Osteocyte (in vitro differentiated cells): ENCODE results near the gene ANKAR. TPM values are rescaled to one million over a fixed set of nuclear protein-coding genes. Genes with fewer than 3 reads are reported as not detected.

Experiments used
- DNase-seq: peaks from one replicate; pipeline ENCODE4 v3.0.0; 2021; ENCODE audit warnings: mixed read lengths; ENCODE audit not compliant: unreplicated experiment; ENCODE audit errors: extremely low spot score
- H3K27ac Mint-ChIP-seq: one replicate; pipeline ENCODE4 v1.8.0; 2021; ENCODE audit warnings: mild to moderate bottlenecking, mixed read lengths; ENCODE audit not compliant: unreplicated experiment
- H3K27me3 Mint-ChIP-seq: one replicate; pipeline ENCODE4 v1.8.0; 2021; ENCODE audit warnings: mixed read lengths; ENCODE audit not compliant: unreplicated experiment
- H3K36me3 Mint-ChIP-seq: one replicate; pipeline ENCODE4 v1.8.0; 2021; ENCODE audit warnings: mixed read lengths; ENCODE audit not compliant: unreplicated experiment
- H3K4me1 Mint-ChIP-seq: one replicate; pipeline ENCODE4 v1.8.0; 2021; ENCODE audit warnings: mixed read lengths; ENCODE audit not compliant: unreplicated experiment
- H3K4me3 Mint-ChIP-seq: one replicate; pipeline ENCODE4 v1.8.0; 2021; ENCODE audit warnings: mild to moderate bottlenecking, moderate library complexity, mixed read lengths; ENCODE audit not compliant: unreplicated experiment
- H3K9me3 Mint-ChIP-seq: one replicate; pipeline ENCODE4 v1.8.0; 2021; ENCODE audit warnings: mixed read lengths; ENCODE audit not compliant: unreplicated experiment
- total RNA-seq: library from RNA; stranded (reverse); gene quantifications from 2 replicates; pipeline ENCODE4 v1.2.1, GENCODE V29; 2021
- TF ChIP-seq, protein P1 (sequence below): fragments of 200-600 bp; sonication (generic); IDR thresholded peaks from 2 replicates; pipeline ENCODE4 v1.5.0; 2021; ENCODE audit warnings: antibody characterized with exemption, mild to moderate bottlenecking, moderate library complexity

The ANKAR gene
- total RNA-seq, 1 donor from 2014 or later, result 5.7 TPM

DNA sequence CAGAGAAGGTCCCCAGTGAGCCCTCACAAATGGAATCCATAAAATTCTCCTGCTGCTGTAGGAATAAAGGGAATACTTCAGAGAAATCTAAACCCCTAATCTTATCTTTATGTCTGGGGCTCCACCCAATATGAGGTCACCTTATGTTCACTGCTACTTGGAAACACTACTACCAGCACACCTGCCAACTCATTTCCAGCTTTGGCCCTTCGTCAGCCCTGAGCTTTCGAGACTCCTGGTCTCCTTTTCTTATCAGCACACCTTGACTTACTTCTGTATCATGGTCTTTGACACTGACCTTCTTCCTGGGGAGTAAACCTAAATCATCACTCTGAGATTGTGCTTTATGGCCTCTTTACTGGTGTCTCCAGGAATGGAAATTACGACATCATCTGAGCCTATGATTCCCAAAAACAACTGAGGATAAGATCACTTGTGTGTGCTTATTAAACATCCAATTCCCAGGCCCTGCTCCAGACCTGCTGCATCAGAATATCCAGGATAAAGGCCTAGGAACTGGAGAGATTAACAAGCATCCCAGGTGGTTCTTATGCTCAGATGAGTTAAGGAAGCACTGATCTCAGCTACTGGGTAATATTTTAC lies 35.4 kb upstream of the ANKAR start:
- TF ChIP-seq, protein P1, sequence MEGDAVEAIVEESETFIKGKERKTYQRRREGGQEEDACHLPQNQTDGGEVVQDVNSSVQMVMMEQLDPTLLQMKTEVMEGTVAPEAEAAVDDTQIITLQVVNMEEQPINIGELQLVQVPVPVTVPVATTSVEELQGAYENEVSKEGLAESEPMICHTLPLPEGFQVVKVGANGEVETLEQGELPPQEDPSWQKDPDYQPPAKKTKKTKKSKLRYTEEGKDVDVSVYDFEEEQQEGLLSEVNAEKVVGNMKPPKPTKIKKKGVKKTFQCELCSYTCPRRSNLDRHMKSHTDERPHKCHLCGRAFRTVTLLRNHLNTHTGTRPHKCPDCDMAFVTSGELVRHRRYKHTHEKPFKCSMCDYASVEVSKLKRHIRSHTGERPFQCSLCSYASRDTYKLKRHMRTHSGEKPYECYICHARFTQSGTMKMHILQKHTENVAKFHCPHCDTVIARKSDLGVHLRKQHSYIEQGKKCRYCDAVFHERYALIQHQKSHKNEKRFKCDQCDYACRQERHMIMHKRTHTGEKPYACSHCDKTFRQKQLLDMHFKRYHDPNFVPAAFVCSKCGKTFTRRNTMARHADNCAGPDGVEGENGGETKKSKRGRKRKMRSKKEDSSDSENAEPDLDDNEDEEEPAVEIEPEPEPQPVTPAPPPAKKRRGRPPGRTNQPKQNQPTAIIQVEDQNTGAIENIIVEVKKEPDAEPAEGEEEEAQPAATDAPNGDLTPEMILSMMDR, result no peak
- no peaks in the 10 kb centered on the region for H3K27me3 Mint-ChIP-seq
- DNase-seq, result no peak
- no peak overlapping the region for H3K4me3 Mint-ChIP-seq
- H3K4me1 Mint-ChIP-seq, result no peaks in the 10 kb centered on the region
- H3K27ac Mint-ChIP-seq, result no peak overlapping the region
- H3K9me3 Mint-ChIP-seq, result no peaks in the 10 kb centered on the region
- H3K36me3 Mint-ChIP-seq, result no peaks in the 10 kb centered on the region

DNA sequence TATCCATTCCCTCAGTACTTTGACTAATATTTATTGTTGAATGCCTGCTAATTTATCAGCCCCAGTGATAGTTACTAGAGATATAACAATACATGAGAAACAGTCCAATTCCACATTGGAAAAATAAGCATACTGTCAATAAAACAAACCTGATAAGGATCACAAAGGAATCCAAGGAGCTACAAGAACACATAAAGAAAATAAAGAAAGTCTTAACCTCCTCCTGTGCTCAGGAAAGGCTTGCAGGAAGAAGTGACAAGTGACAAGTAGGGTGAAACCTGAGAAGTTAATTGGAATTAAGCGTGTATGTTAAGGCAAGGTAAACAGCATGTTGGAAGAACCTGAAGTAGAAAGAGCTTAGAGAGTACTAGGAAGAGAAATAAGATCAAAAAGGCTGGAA lies 33.5 kb upstream of the ANKAR start:
- TF ChIP-seq, protein P1, result no peak
- Mint-ChIP-seq H3K36me3 (no peaks in the 10 kb centered on the region), H3K4me3 (no peak overlapping the region), H3K4me1 (no peaks in the 10 kb centered on the region), H3K9me3 (no peaks in the 10 kb centered on the region), H3K27ac (no peak overlapping the region), H3K27me3 (peaks cover 2% of the 10 kb centered on the region)
- no peak for DNase-seq

DNA sequence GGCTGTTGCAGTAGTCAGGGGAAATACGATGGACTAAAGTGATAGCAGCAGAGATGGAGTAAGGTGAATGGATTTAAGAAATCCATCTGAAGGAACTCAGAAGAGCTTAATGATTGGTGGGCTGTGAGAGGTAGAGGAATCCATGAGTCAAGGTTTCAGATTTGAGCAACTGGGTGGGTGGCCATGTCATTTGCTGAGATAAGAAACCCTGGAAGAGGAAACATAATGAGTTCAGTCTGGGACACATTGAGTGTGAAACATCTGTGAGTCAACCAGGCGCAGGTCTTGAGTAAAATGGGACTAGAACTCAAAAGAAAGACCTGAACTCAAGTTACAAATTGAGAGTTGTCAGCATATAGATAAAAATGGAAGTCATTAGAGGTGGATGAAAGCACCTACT lies 32.9 kb upstream of the ANKAR start:
- peaks cover 5% of the 10 kb centered on the region for H3K27me3 Mint-ChIP-seq
- TF ChIP-seq, protein P1, result no peak
- H3K4me1 Mint-ChIP-seq, result no peaks in the 10 kb centered on the region
- no peak overlapping the region for H3K27ac Mint-ChIP-seq
- H3K9me3 Mint-ChIP-seq, result no peaks in the 10 kb centered on the region
- DNase-seq, result no peak
- no peak overlapping the region for H3K4me3 Mint-ChIP-seq
- H3K36me3 Mint-ChIP-seq, result no peaks in the 10 kb centered on the region

DNA sequence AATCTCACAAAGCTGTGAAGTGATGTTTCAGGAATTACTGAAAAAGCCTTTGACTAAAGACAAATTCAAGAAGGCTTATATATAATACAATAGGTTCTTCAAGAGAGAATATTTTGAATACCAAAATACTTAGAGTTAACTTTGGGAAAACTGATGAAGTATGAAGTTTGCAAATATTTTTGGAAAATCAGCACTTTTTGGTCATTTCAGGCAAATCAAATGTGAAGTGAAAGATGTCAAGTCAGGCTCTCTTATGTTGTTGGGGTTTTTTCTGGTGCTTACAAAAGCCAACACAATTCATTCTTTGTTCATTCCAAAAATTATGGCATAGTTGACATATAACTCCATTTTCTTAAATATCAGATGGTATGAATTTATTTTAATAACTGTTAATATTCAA lies 27.9 kb upstream of the ANKAR start:
- no peak for DNase-seq
- Mint-ChIP-seq H3K9me3 (no peaks in the 10 kb centered on the region), H3K36me3 (no peaks in the 10 kb centered on the region), H3K4me3 (no peak overlapping the region), H3K27ac (no peak overlapping the region), H3K4me1 (no peaks in the 10 kb centered on the region), H3K27me3 (peaks cover 5% of the 10 kb centered on the region)
- TF ChIP-seq, protein P1, result no peak

DNA sequence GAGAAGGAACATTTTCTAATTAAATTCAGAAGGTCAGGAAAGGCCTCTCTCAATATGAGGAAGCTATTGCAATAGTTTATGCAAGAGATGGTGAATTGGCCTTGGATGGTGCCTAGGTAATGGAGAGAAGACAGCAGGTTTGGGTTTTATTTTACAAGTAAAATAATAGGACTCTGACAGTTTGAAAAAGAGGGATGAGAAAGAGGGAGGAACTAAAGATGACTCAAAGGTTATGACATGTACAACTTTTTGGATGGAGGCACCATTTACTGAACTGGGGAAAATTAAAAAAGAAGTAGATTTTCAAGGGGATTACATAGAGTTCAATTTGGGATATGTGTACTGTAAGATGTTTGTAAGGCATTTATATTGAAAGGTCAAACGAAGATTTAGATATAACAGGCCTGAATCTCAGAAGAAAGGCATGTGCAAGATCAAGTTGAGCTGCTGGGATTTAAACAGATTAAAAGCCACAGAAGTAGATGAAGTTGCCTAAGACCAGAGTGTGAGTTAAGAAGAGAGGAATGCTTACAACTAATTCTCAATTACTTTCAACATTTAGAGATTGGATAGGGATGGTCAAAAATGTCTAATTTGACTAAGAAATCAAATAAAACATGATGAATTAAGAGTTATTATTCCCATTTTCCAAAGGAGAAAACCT lies 25.5 kb upstream of the ANKAR start:
- Mint-ChIP-seq H3K36me3 (no peaks in the 10 kb centered on the region), H3K9me3 (peaks cover 4% of the 10 kb centered on the region), H3K27ac (no peak overlapping the region), H3K4me3 (no peak overlapping the region), H3K4me1 (no peaks in the 10 kb centered on the region), H3K27me3 (peaks cover 5% of the 10 kb centered on the region)
- TF ChIP-seq, protein P1, result no peak
- no peak for DNase-seq
